HG02678 (cell line): ENCODE results near the gene PNO1.

ENCODE experiments used
- ATAC-seq: cut with Tn5 transposase; IDR thresholded peaks from one replicate; pipeline ENCODE4 v1.9.1; 2021; ENCODE audit warnings: mild to moderate bottlenecking, moderate library complexity; ENCODE audit not compliant: unreplicated experiment

PNO1 gene

DNA sequence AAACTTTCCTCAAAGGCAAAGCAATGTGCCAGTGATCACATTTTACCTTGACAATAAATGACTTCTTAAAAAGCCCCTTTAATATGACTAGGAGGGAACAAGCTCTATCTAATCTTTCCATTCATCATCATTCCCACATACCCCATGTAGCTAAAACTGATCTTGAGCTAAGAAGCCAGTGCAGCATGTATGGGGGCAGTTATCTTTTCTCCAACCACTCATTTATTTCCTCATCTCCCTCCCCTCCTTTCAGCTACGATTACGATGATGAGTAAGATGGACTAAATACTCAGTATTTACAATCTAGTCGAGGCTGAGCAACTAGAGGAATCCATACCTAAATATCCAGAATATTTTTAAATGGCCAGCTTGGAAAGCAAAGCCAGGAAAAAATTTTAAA lies 35.5 kb downstream of the PNO1 start:
- ATAC-seq, result no peak

DNA sequence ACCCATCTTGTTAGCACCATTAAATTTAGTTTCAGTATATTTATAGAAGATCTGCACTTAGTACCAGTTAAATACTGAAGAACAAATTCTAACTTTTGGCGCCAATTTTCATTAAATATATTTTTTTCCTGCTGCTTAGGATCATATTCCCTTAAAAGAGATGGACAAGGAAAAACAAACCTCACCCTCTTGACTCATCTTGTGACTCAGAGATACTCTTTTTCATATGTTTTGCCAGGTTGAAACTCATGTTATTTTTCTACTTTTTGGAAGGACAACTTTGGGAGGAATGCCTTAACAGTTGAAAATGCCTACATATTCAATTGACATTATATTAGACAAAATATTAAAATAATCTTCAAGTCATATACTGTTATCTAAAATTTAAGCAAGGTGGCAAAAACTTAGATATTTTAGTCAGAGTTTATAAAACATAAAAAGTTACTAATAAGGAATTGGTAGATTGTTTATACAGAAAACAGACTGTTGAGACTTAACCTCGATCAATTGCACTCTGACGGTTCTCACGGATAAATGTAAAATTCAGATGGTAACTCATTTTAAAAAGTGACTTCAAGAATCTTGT lies 36.2 kb downstream of the PNO1 start:
- ATAC-seq, result no peak

DNA sequence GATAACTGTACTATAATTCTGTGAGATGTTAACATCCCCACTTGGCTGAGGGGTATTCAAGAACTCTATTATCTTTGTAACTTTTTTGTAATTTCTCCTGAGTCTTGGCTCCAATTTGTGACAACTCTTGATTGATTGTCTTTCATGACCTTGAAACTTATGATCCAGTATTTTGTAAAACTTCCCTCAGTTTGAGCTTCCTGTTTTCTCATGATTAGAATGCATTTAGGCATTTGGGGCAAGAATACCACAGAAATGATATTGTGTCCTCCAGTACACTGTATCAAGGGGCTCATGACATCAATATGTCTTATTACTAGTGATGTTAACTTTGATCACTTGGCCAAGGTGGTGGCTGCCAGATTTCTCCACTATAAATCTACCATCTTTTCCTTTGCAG lies 37.4 kb downstream of the PNO1 start:
- no peak for ATAC-seq

DNA sequence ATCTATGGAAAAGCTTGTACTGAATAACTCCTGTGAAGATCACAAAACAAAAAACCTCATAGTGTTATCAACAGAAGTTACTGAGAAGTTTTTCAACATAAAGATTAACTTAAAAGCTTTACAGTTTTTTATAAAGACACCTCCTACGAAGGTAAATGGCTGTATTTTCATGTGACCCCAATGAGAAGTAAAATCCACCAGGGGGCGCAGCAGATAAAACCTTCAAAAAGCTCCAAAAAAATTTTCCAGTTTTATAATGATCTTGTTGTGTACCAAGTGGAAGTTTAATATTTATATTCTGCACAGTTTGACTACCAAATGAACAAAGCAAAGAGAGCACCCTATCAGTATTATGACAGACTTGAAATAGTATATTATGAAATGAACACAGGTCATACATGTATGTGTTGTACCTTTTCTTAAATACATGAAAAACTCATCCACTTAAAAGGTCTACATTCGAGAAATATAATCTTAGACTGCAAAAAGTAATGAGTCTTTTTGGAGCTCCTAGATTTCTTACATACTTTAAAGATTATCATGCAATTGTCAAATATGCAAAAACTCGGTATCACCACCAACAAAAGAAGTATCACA lies 38.5 kb downstream of the PNO1 start:
- no peak for ATAC-seq

DNA sequence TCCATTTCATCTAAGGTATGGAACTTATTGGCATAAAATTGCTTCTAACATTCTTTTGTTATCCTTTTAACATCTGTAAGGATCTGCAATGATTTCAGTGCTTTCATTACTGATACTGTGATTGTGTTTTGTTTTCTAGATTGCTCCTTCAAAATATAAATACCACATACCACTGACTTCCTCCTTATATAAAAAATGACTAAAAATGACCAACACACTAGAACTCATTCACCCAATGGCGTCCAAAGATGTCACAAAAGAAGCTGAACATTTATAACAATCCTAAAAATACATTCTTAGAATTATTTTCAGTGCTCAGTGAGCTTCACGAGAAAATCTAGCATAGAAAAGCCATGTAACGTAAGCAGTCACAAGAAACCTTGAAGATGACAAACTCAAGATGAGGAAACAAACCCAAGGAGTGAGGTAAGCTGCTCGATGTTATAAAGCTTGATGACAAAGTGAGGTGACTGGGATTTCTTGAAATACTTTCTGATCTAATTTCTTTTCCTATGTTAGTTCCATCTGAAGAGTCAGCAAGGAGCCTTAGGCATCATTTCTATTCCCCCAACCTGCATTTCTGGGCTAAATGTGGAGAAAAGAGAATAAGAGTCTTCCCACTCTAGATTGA lies 42.6 kb downstream of the PNO1 start:
- no peak for ATAC-seq

DNA sequence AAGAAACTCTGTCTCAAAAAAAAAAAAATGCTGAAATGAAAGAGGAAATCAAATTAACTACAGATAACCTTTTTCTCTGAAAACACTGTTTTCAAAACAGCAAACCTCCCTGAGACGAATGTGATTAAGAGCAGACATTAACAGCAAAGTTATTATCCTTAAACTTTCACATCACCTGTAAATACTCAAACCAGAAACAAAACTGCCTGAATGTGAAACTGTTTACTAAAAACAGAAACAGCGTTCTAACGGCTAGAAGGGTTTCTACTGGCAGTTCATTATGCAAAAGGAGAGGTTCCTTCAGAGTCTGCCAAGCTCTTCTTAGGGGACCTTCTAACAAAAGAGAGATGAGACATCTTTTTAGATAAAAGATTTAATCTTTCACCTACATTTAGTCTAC lies 45.9 kb downstream of the PNO1 start:
- ATAC-seq, result peak; percentile 96

DNA sequence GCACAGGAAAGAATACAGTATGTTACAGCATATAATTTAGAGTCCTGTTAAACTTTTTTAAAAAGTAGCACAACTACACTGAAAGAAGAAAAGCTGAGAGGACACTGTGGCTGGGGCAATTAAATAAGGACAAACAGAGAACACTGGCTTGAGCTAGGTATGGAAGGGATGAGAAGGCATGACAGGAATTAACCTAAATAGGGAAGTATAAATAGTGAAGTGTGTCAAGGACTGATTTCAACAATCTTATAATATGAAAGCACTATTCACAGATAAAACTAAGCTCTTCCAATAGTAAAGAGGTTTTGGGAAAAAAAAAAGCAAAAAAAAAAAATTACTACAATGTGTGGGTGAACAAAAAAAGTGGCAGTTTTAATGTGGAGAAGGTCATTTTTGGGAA lies 49.1 kb downstream of the PNO1 start:
- no peak for ATAC-seq

DNA sequence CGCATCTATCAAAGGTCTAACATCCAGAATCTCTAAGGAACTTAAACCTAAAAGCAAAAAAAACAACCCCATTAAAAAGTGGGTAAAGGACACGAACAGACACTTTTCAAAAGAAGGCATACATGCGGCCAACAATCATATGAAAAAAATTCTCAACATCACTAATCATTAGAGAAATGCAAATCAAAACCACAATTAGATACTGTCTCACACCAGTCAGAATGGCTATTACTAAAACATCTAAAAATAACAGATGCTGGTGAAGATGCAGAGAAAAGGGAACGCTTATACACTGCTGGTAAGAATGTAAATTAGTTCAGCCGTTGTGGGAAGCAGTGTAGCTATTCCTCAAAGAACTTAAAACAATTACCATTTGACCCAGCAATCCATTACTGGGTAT lies 56.7 kb downstream of the PNO1 start:
- ATAC-seq, result peak; percentile 85

DNA sequence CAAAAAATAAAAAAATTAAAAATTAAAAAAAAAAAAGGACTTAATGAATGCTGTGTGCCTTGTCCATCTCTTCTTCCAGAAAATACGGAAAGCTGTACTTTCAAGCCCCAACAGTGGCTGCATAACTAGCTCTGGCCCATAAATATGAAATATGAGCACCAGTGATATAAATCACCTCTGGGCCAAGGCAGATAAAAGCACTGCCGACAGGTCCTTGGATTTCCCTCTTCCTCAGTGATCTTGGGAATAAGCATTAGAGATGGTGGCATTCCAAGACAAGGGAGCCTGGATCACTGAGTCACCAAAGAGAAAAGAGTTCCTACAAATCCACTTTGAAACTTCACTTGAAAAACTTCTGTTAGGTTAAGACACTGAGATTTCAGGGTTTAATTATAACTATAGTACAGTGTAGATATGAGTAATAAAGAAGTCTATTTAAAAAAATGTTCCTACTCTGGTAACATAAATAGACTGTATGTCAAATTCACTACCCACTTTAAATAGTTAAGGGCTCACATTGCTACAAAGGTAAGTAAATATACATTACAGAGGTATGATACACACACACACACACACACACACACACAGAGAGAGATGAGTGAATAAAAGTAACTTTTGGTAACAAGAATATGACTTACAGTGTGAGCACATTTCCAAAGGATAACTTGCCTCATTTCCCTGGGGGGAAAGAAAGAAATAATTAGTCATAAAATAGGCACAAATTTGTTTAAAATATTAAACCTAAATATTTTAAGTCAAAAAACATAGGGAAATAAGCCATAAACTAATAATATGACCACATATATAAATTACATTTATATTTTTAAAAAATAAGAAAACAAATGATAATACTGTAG lies 59.0 kb downstream of the PNO1 start:
- no peak for ATAC-seq

DNA sequence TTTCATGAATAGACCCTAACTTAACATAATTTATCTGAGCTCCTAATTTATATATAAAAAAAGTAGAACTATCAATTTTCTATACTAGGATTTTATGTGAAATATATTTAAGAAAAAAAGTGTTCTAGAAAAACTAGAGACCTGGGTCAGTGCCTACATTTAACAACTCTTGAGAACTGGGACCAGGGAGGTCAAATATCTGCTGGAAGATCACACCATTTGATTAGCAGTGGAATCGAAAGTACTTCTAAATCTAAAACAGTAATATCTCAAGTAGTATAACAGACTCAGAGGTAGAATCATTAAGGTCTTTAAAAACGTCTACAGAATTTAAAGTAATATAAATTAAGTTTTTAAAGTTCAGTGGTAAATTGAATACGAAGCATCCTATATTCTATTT lies 60.0 kb downstream of the PNO1 start:
- ATAC-seq, result no peak

DNA sequence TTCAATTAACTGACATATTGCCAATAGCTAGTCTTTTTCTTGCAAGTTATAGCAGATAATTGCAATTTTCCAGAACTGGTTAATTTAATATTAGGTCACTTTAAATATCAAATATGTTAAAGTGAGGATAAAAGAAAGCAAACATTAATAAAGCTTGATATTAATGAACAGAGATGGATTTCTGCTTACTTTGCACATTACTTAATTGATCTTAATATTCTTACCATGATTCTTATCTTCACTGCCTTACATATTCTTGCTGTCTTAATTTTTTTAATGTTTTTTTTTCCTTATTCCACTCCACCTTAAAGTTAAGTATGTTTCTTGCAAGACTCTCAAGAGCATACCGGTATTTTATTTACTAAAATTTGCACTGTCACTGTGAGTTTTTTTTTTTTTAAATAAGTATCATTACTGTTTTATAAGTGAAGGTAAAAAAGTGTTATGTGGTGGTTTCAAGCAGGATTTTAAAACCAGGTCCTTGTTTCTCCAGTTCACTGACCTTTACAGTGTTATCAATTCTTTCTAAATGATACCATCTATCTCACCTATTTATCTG lies 60.7 kb downstream of the PNO1 start:
- no peak for ATAC-seq

DNA sequence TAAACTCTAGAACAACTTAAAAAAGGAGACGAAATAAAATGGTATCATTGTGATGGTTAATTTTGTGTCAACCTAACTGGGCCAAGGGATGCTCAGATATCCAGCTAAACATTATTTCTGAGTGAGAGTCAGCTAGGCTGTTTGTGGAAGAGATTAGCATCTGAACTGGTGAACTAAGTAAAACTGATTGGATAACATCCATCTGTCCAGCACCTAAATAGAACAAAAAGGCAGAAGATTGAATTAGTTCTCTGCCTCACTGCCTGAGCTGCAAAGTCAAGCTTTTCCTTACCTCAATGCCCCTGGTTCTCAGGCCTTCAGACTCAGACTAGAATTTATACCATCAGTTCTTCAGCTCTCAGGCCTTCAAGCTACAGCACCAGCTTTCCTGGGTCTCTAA lies 64.6 kb downstream of the PNO1 start:
- ATAC-seq, result no peak

DNA sequence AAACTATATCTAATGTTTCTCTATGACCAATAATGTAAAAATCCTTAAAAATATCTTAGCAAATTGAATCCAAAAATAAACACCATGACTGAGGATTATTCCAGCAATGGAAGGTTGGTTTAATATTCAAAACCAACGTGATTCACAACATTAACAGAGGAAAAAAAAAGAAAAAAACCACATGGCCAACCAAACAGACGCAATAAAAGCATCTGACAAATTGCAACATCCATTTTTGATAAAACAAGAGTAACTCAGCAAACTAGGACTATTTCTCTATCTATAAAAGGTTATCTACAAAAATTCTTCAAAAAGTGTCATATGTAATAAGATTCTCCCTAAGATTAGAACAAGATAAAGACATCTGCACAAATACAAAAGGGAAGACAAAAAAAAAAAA lies 65.7 kb downstream of the PNO1 start:
- ATAC-seq, result no peak

DNA sequence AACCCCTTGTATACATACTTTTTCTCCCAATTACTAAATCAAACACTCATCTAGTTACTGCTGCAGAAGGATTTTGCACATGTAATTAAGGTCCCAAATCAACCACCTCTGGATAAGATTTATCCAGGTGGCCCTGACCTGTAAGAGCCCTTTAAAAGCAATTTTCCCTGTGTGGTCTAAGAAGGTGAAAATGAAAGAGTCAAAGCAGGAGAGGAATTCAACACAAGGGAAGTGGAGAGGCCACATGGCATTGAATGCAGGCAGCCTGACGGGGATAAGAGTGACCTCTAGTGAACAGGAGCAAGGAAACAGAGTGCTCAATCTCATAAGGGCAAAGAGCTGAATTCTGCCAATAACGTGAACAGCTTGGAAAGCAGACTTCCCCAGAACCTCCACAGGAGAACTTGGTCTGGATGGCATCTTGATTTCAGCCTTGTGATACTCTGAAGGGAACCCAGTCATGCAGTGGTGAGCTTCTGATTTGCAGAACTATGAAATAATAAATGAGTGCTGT lies 67.5 kb downstream of the PNO1 start:
- peak; percentile 85 for ATAC-seq
